GM12865 (cell line): ENCODE measurements around the gene SEMA6D.

Experiments used
- DNase-seq: peaks from one replicate; pipeline ENCODE4 v3.0.0; 2010; ENCODE audit warnings: low read depth
- H3K4me3 ChIP-seq: 2 replicates; pipeline ENCODE4 v1.5.1; 2011; ENCODE audit warnings: mild to moderate bottlenecking, low read depth, low read length, control low read depth
- TF ChIP-seq, protein P1 (sequence below): IDR thresholded peaks from 2 replicates; pipeline ENCODE4 v1.5.1; 2011; ENCODE audit warnings: low read length, control low read depth, low read depth, inconsistent platforms; ENCODE audit not compliant: insufficient read depth; ENCODE audit errors: missing control alignments

Gene SEMA6D

DNA sequence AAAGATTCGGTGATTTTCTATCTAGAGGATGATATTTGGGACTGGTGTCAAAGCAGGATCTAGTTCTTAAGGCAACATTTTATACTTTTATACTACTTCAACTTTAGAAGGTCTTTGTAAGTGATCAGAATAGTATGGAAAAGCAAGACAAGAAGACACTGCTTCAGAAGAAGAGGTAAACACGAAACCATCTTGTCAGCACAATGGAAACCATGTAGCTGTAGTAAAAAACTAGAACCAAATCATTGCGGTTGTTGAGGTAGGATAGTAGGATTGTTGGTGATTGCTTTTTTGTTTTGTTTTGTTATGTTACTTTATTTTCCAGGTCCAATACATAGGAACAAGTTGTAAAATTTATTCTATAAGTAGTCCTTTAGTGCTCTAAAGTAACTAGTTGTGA lies 40.0 kb downstream of the SEMA6D start:
- TF ChIP-seq, protein P1, sequence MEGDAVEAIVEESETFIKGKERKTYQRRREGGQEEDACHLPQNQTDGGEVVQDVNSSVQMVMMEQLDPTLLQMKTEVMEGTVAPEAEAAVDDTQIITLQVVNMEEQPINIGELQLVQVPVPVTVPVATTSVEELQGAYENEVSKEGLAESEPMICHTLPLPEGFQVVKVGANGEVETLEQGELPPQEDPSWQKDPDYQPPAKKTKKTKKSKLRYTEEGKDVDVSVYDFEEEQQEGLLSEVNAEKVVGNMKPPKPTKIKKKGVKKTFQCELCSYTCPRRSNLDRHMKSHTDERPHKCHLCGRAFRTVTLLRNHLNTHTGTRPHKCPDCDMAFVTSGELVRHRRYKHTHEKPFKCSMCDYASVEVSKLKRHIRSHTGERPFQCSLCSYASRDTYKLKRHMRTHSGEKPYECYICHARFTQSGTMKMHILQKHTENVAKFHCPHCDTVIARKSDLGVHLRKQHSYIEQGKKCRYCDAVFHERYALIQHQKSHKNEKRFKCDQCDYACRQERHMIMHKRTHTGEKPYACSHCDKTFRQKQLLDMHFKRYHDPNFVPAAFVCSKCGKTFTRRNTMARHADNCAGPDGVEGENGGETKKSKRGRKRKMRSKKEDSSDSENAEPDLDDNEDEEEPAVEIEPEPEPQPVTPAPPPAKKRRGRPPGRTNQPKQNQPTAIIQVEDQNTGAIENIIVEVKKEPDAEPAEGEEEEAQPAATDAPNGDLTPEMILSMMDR = no peak
- DNase-seq = no peak

DNA sequence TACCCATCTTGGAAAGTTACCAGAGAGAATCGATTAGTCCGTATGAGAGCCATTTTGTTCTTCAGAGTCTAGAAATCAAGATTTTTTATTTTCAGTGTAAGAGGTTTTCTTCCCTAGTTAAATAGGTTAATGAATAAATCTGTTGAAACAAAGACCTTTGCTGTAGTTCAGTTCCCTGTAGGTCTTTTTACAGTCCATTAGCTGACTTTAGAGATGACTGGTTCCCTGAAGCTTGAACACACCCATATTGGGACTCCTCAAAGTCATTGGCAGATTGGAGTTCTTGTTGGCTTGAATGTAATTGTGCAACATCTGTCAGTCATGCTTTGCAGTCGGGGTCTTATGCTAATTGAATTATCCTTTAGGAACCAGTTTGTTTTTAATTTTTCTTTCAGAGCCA lies 45.3 kb downstream of the SEMA6D start:
- TF ChIP-seq, protein P1 = no peak
- no peak overlapping the region for H3K4me3 ChIP-seq
- DNase-seq = no peak

More for the DNA sequence above, 40.0 kb downstream of the SEMA6D start:
- no peak overlapping the region for H3K4me3 ChIP-seq

DNA sequence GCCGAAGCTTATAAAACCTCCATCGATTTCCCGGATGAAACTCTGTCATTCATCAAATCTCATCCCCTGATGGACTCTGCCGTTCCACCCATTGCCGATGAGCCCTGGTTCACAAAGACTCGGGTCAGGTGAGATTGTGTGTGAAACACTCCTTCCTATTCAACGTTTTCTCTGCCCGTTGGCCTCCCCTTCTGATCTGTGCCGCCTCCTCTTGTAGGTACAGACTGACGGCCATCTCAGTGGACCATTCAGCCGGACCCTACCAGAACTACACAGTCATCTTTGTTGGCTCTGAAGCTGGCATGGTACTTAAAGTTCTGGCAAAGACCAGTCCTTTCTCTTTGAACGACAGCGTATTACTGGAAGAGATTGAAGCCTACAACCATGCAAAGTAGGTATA lies 47.4 kb downstream of the SEMA6D start:
- TF ChIP-seq, protein P1 = no peak
- DNase-seq = no peak

DNA sequence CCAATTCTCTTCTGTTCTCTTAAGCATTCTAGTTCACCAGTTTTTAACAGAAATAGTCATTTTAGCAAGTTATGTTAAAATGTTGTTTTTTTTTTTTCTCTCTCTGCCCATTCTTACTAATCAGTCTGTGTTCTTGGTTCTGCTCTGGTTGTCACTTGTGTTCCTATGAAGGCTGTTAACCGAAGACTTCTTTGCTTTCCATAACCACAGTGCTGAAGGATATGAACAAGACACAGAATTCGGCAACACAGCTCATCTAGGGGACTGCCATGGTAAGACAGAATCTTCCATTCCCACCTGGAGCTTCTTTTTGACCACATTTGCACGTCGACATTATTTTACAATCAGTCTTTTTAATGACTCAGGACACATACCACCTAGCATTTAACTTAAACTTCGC lies 49.1 kb downstream of the SEMA6D start:
- DNase-seq = no peak
- no peak overlapping the region for H3K4me3 ChIP-seq
- TF ChIP-seq, protein P1 = no peak

More for the DNA sequence above, 47.4 kb downstream of the SEMA6D start:
- H3K4me3 ChIP-seq = no peak overlapping the region

DNA sequence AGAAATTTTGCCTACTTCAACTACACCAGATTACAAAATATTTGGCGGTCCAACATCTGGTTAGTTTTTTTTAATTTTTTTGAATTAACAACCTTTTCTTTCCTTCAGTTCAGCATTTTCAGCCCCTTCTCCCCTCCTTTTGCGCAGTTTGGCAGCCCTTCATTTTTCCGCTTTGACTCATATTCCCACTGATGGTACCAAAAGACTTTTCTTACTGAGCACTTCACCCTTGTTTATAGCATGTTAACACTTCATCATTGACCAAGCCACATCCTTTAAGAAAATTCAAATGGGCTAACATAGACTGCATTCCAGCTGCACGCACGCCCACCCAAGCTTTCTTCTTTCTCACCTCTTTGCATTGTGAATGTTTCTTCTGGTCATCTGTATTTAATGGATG lies 49.7 kb downstream of the SEMA6D start:
- no peak overlapping the region for H3K4me3 ChIP-seq
- no peak for DNase-seq
- TF ChIP-seq, protein P1 = no peak

DNA sequence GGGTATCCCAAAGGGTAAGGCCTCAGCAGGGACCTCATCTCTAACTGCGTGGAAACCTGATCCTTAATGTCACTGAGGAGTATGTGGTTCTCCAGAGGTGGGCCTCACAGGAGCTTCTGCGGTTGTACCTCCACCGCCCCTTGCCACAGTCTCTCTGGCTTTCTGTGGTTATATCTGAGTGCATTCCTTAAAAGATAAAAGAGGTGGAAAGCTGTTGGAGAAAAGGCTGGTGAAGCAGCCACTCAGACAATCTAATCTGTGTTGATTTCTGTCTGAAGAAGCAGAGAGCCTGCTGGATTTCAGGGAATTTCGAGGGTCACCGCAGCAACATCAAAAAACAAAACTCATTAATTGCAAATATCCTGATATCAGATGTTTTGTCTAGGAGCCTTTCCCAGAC lies 51.4 kb downstream of the SEMA6D start:
- DNase-seq = no peak
- TF ChIP-seq, protein P1 = no peak
- no peak overlapping the region for H3K4me3 ChIP-seq

DNA sequence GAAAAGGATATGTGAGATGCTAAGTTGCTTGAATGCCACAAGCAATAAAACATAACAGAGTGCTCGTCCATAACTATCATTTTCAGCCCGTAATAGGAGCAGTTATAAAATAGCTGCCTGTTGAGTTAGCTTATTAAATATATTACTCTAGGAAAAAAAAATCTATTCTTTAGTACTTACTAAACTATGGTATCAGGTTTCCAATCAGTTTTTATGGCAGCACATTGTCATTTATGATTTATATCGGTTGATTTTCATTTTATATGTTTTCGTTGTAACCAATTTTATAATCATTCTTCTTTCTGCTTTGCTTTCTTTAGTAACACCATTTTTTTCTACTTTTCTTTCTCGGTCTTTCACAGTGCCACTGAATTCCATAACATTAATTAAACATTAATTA lies 51.9 kb downstream of the SEMA6D start:
- TF ChIP-seq, protein P1 = no peak
- H3K4me3 ChIP-seq = no peak overlapping the region
- no peak for DNase-seq
